Activated B cell treated with CpG ODN at 0.5 μM for 24 hours (primary cell): ENCODE measurements around the gene L2HGDH. TPM values are rescaled to one million over a fixed set of nuclear protein-coding genes. Genes with fewer than 3 reads are reported as not detected.

Experiments
- ATAC-seq: fragments of 200-7000 bp; cut with Tn5 transposase; one replicate; pipeline ENCODE4 v1.10.0; 2021; ENCODE audit warnings: low read depth, mild to moderate bottlenecking, moderate library complexity
- CTCF ChIA-PET: fragments of 350-600 bp; sonication (Branson Sonifier 250); formaldehyde crosslinking; loops from one replicate; lab custom pipeline; 2021; ENCODE audit warnings: antibody characterized with exemption; lab: Charles Lee
- POLR2A ChIA-PET: fragments of 350-600 bp; sonication (Branson Sonifier 250); formaldehyde crosslinking; loops from one replicate; lab custom pipeline; 2021; ENCODE audit warnings: antibody characterized with exemption; lab: Charles Lee
- DNase-seq: peaks from one replicate; pipeline ENCODE4 v3.0.0; 2022
- H3K27ac Mint-ChIP-seq: one replicate; pipeline ENCODE4 v1.8.0; 2020; ENCODE audit warnings: mixed read lengths
- H3K27me3 Mint-ChIP-seq: one replicate; pipeline ENCODE4 v1.8.0; 2021; ENCODE audit warnings: mixed read lengths
- H3K36me3 Mint-ChIP-seq: one replicate; pipeline ENCODE4 v1.8.0; 2021; ENCODE audit warnings: low read depth, mixed read lengths
- H3K4me1 Mint-ChIP-seq: one replicate; pipeline ENCODE4 v1.8.0; 2021; ENCODE audit warnings: mixed read lengths
- H3K4me3 Mint-ChIP-seq: one replicate; pipeline ENCODE4 v1.8.0; 2020; ENCODE audit warnings: mild to moderate bottlenecking, mixed read lengths
- H3K9me3 Mint-ChIP-seq: one replicate; pipeline ENCODE4 v1.8.0; 2020; ENCODE audit warnings: mixed read lengths
- CTCF ChIP-seq: fragments of 200-600 bp; IDR thresholded peaks from one replicate; pipeline ENCODE4 v1.8.0; 2022; ENCODE audit warnings: antibody characterized with exemption, mild to moderate bottlenecking
- intact Hi-C: fragments of 100-400 bp; cut with micrococcal nuclease; formaldehyde crosslinking; loops from one replicate; pipeline ENCODE4 v1.15.1; 2024
- total RNA-seq: library from RNA; stranded (reverse); gene quantifications from 2 replicates; pipeline ENCODE4 v1.2.3, GENCODE V29; 2022

Gene L2HGDH
- 4.3 and 5.2 TPM in 2 replicates for total RNA-seq

DNA sequence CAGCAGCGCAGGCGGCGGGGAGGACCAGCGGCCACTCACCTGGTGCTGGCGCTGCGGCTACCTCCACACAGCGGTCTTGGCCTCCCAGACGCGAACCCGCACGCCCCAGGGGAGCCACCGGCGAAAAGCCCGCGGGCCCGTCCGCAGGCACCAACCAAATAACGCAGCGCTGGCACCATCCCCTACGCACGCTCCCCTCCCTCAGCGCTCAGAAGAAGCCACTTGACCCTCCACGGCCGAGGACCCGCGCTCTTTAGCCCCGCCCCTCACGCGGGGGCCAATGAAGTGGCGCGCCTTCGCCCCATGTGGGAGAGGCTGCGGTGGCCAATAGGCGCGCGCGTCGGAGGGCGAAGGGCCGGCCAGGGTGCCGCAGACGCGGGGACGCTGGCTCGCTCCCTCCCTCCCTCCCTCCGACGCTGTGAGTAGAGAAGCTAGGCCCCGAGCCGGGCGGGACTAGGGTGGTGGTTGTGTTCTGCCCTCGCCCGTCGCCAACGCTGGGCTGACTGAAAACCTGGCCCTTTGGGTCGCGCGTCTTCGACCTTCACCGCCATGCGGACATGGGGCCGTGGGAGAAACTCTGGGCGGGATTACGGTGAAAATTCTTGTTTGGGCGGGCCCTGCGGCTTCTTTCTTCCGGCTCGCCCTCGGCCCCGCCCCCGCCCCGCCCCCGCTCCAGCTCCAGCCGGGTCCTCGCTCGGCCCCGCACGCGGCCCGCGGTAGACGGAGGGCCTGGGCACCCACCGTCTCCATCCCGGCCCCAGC, at the start of gene L2HGDH, which contains the start of gene DMAC2L:
Gene L2HGDH (minus strand): TSS at position 258 of the 762 bp plus-strand sequence. CDS start 79 bp downstream, at position 179.
Gene DMAC2L (plus strand): TSS at position 353 of the 762 bp plus-strand sequence. CDS start 9,164 bp downstream, outside the sequence.
- peaks cover 18% of the 10 kb centered on the region for H3K36me3 Mint-ChIP-seq
- peaks cover 34% of the 10 kb centered on the region for H3K4me1 Mint-ChIP-seq
- H3K4me3 Mint-ChIP-seq: peak within 1 kb of the TSS; percentile 93
- peak within 1 kb of the TSS; percentile 98 for H3K27ac Mint-ChIP-seq
- no peaks in the 10 kb centered on the region for H3K9me3 Mint-ChIP-seq
- ChIA-PET CTCF (interaction anchor here (0.9 to 2.0 kb wide), 4 partner anchors 9 to 460 kb away, joined by 3 to 19 read pairs (median 4); partner anchors contain the start of gene NEMF), POLR2A (interaction anchor here (0.6 to 2.9 kb wide), 29 partner anchors 9 to 891 kb away, joined by 3 to 23 read pairs (median 4); partner anchors contain the start of genes CDKL1, MAP4K5, MGAT2 and NEMF)
- DNase-seq (peak; percentile 91), ATAC-seq (peak; percentile 94)
- intact Hi-C loops: loop anchor here (1.0 to 10.0 kb wide), 15 partner anchors 9 to 1533 kb away; partner anchors contain the start of genes KLHDC1, LRR1, MAP4K5 and NEMF
- no peaks in the 10 kb centered on the region for H3K27me3 Mint-ChIP-seq
- no peak for TF ChIP-seq CTCF

- ATAC-seq (no peak), DNase-seq (no peak)
- peaks cover 29% of the 10 kb centered on the region for H3K36me3 Mint-ChIP-seq
- ChIA-PET POLR2A (interaction anchor here (0.7 kb wide), 1 partner anchor 1526 kb away, joined by 5 read pairs; no protein-coding TSS in a partner anchor), CTCF (interaction anchor here (1.2 kb wide), 1 partner anchor 11 kb away, joined by 4 read pairs; no protein-coding TSS in a partner anchor)
- H3K27ac Mint-ChIP-seq: peak overlapping the region; percentile 60
- H3K27me3 Mint-ChIP-seq: no peaks in the 10 kb centered on the region
- peaks cover 30% of the 10 kb centered on the region for H3K4me1 Mint-ChIP-seq
- TF ChIP-seq CTCF: no peak
- H3K4me3 Mint-ChIP-seq: no peak overlapping the region
- intact Hi-C loops: loop anchor here (5.0 kb wide), 1 partner anchor 471 kb away; the partner anchor contains the start of gene NIN
- H3K9me3 Mint-ChIP-seq: peaks cover 2% of the 10 kb centered on the region
Observed at GRCh38 chr14:50360851-50361250, 48.8 kb upstream of the L2HGDH start.

- Mint-ChIP-seq H3K4me3 (no peak overlapping the region), H3K4me1 (peaks cover 28% of the 10 kb centered on the region), H3K9me3 (peaks cover 2% of the 10 kb centered on the region), H3K36me3 (peaks cover 34% of the 10 kb centered on the region), H3K27ac (no peak overlapping the region), H3K27me3 (no peaks in the 10 kb centered on the region)
- ChIA-PET POLR2A (interaction anchor here (0.6 kb wide), 1 partner anchor 255 kb away, joined by 4 read pairs; no protein-coding TSS in a partner anchor), CTCF (interaction anchor here (0.8 kb wide), 1 partner anchor 23 kb away, joined by 3 read pairs; no protein-coding TSS in a partner anchor)
- DNase-seq (no peak), ATAC-seq (no peak)
- TF ChIP-seq CTCF: no peak
- intact Hi-C loops: loop anchor here (5.0 kb wide), 1 partner anchor 472 kb away; the partner anchor contains the start of gene NIN
Observed at GRCh38 chr14:50360093-50360492, 48.1 kb upstream of the L2HGDH start.

DNA sequence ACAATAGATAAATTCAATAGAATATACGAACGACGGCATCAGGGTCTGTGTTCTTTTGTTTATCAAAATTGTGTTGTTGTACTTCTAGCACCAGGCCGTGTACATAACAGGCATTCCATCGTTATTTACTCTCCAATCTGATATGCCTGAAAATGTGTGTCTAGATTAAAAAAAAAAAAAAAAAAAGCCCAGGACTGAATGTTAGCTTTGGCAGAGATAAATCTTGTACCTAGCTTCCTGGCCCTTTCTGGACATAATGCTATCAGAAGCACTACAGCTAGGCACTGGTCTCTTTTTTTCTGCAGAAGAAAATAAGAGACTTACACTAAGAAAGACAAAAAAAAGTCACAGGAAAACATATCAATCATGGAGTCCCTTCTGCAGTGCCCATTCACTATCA, 47.6 kb upstream of the L2HGDH start:
- H3K4me1 Mint-ChIP-seq: peaks cover 23% of the 10 kb centered on the region
- H3K9me3 Mint-ChIP-seq: peaks cover 2% of the 10 kb centered on the region
- intact Hi-C loops: loop anchor here (5.0 kb wide), 1 partner anchor 473 kb away; the partner anchor contains the start of gene NIN
- DNase-seq: no peak
- ChIA-PET CTCF (interaction anchor here (0.8 to 0.9 kb wide), 2 partner anchors 22 to 39 kb away, joined by 3 read pairs; no protein-coding TSS in a partner anchor), POLR2A (interaction anchor here (0.5 to 0.6 kb wide), 2 partner anchors 11 to 256 kb away, joined by 3 to 4 read pairs; no protein-coding TSS in a partner anchor)
- no peak overlapping the region for H3K4me3 Mint-ChIP-seq
- H3K27ac Mint-ChIP-seq: no peak overlapping the region
- no peaks in the 10 kb centered on the region for H3K27me3 Mint-ChIP-seq
- ATAC-seq: no peak
- H3K36me3 Mint-ChIP-seq: peaks cover 34% of the 10 kb centered on the region
- TF ChIP-seq CTCF: no peak
